HepG2 (cell line): Measurements from ENCODE around the gene KRTAP10-11. TPM values are rescaled to one million over a fixed set of nuclear protein-coding genes. Genes with fewer than 3 reads are reported as not detected.

Source experiments
- ATAC-seq: fragments of 200-7000 bp; cut with Tn5 transposase; 3 replicates; pipeline ENCODE4 v1.9.1; 2020; ENCODE audit warnings: mild to moderate bottlenecking, moderate library complexity
- BruUV-seq: library from RNA; stranded (reverse); fragments of 400-500 nt; replicated peaks from 2 replicates; lab custom pipeline; 2021; lab: Mats Ljungman, UMichigan
- CTCF ChIA-PET: fragments of 300-600 bp; formaldehyde crosslinking; extraction: SDS; loops from one replicate; lab custom pipeline; 2021; ENCODE audit warnings: low total read pairs, inconsistent platforms, low intra/inter-chr PET ratio; lab: Yijun Ruan, JAX
- POLR2A ChIA-PET: fragments of 350-600 bp; sonication (Branson Sonifier 250); formaldehyde crosslinking; loops from one replicate; lab custom pipeline; 2020; ENCODE audit warnings: antibody characterized with exemption, inconsistent platforms; lab: Yijun Ruan, JAX
- DNase-seq: peaks from one replicate; pipeline ENCODE4 v3.0.0-alpha.2; 2015; ENCODE audit warnings: low spot score
- FAIRE-seq: peaks from 3 replicates; lab custom pipeline; 2011; peaks lifted over from hg19 to GRCh38; lab: Jason Lieb, UNC
- H2AFZ ChIP-seq: one replicate; pipeline ENCODE4 v1.6.1; 2011; ENCODE audit warnings: low read length, inconsistent platforms
- H3K27ac ChIP-seq: fragments of 300-600 bp; 3 replicates; pipeline ENCODE4 v1.8.0; 2011; ENCODE audit warnings: mixed run types, mild to moderate bottlenecking, mixed read lengths, low read length, inconsistent platforms; ENCODE audit not compliant: insufficient read depth; ENCODE audit errors: extremely low read length
- H3K27me3 ChIP-seq, 2 experiments: fragments of 200-600 bp in 1 of 2; 2 replicates in 1 of 2; 3 replicates in 1 of 2; pipeline versions ENCODE4 v1.6.0 to v1.8.0; 2011; ENCODE audit warnings: low read length in 2 of 2, mild to moderate bottlenecking in 2 of 2, moderate library complexity in 2 of 2, inconsistent platforms in 1 of 2; ENCODE audit not compliant: insufficient read depth in 2 of 2, control insufficient read depth in 1 of 2
- H3K36me3 ChIP-seq, 2 experiments: fragments of 200-600 bp in 1 of 2; replicated peaks in 1 of 2; 2 replicates in 1 of 2; 3 replicates in 1 of 2; pipeline versions ENCODE4 v1.5.1 to v1.8.0; 2011; ENCODE audit warnings: low read length in 2 of 2, inconsistent platforms in 1 of 2; ENCODE audit not compliant: insufficient read depth in 2 of 2, control insufficient read depth in 1 of 2
- H3K4me1 ChIP-seq: 2 replicates; pipeline ENCODE4 v1.5.1; 2012; ENCODE audit warnings: low read length, inconsistent platforms; ENCODE audit not compliant: insufficient read depth
- H3K4me2 ChIP-seq: 2 replicates; pipeline ENCODE4 v1.6.0; 2011; ENCODE audit warnings: low read depth, low read length, inconsistent platforms
- H3K4me3 ChIP-seq, 3 experiments: fragments of 200-600 bp in 1 of 3; sonication (generic), shearing (Covaris generic) in 1 of 3; replicated peaks in 1 of 3; 2 replicates each; pipeline ENCODE4 v1.5.1; 2011 to 2016; ENCODE audit warnings: low read length in 3 of 3, inconsistent platforms in 2 of 3, low read depth in 2 of 3, mild to moderate bottlenecking in 2 of 3, control low read depth in 1 of 3, mixed read lengths in 1 of 3; ENCODE audit not compliant: insufficient read depth in 1 of 3
- H3K79me2 ChIP-seq: one replicate; pipeline ENCODE4 v1.6.1; 2011; ENCODE audit warnings: low read length, inconsistent platforms; ENCODE audit not compliant: insufficient read depth
- H3K9ac ChIP-seq: 2 replicates; pipeline ENCODE4 v1.6.0; 2011; ENCODE audit warnings: mild to moderate bottlenecking, low read depth, low read length, inconsistent platforms; ENCODE audit not compliant: insufficient read depth
- H3K9me3 ChIP-seq: 2 replicates; pipeline ENCODE4 v1.5.1; 2012; ENCODE audit warnings: mild to moderate bottlenecking, low read length
- H4K20me1 ChIP-seq: 2 replicates; pipeline ENCODE4 v1.6.0; 2011; ENCODE audit warnings: inconsistent platforms, mild to moderate bottlenecking, low read length, moderate library complexity; ENCODE audit not compliant: insufficient read depth
- ARID4A ChIP-seq: sonication (generic); formaldehyde crosslinking; IDR thresholded peaks from 2 replicates; pipeline ENCODE4 v1.5.0; 2020; ENCODE audit warnings: mild to moderate bottlenecking, missing genetic modification reagents, borderline replicate concordance
- DBP ChIP-seq: sonication (generic); formaldehyde crosslinking; IDR thresholded peaks from 2 replicates; pipeline ENCODE4 v1.4.0; 2020; ENCODE audit warnings: missing genetic modification reagents; ENCODE audit errors: not compliant biosample characterization
- FLYWCH1 ChIP-seq: sonication (generic); formaldehyde crosslinking; IDR thresholded peaks from 2 replicates; pipeline ENCODE4 v1.8.1; 2023; ENCODE audit warnings: mild to moderate bottlenecking, missing genetic modification reagents
- FOXC1 ChIP-seq: sonication (generic); formaldehyde crosslinking; IDR thresholded peaks from 2 replicates; pipeline ENCODE4 v1.8.0; 2022; ENCODE audit warnings: mild to moderate bottlenecking, missing genetic modification reagents, borderline replicate concordance
- KLF13 ChIP-seq: sonication (generic); formaldehyde crosslinking; IDR thresholded peaks from 2 replicates; pipeline ENCODE4 v1.4.0; 2020; ENCODE audit warnings: mild to moderate bottlenecking, missing genetic modification reagents
- SALL2 ChIP-seq: sonication (generic); formaldehyde crosslinking; IDR thresholded peaks from 2 replicates; pipeline ENCODE4 v1.8.1; 2023; ENCODE audit warnings: mild to moderate bottlenecking, missing genetic modification reagents, inconsistent platforms
- SP140L ChIP-seq: sonication (generic); formaldehyde crosslinking; IDR thresholded peaks from 2 replicates; pipeline ENCODE4 v1.4.0; 2020; ENCODE audit warnings: missing genetic modification reagents, borderline replicate concordance
- ZBTB49 ChIP-seq: sonication (generic); formaldehyde crosslinking; IDR thresholded peaks from 2 replicates; pipeline ENCODE4 v1.4.0; 2020; ENCODE audit warnings: missing genetic modification reagents, borderline replicate concordance
- ZFP82 ChIP-seq: sonication (generic); formaldehyde crosslinking; IDR thresholded peaks from 2 replicates; pipeline ENCODE4 v1.5.1; 2020; ENCODE audit warnings: mild to moderate bottlenecking, missing genetic modification reagents, borderline replicate concordance
- ZNF18 ChIP-seq: sonication (generic); formaldehyde crosslinking; IDR thresholded peaks from 2 replicates; pipeline ENCODE4 v1.8.0; 2022; ENCODE audit warnings: mild to moderate bottlenecking, missing genetic modification reagents; ENCODE audit not compliant: insufficient replicate concordance
- ZNF225 ChIP-seq: sonication (generic); formaldehyde crosslinking; IDR thresholded peaks from 2 replicates; pipeline ENCODE4 v1.4.0; 2020; ENCODE audit warnings: mild to moderate bottlenecking, missing genetic modification reagents
- ZNF296 ChIP-seq: sonication (generic); formaldehyde crosslinking; conservative IDR thresholded peaks from 2 replicates; pipeline ENCODE4 v1.5.0; 2020; ENCODE audit warnings: mild to moderate bottlenecking, missing genetic modification reagents
- ZNF740 ChIP-seq: sonication (generic); formaldehyde crosslinking; IDR thresholded peaks from 2 replicates; pipeline ENCODE4 v1.4.0; 2020; ENCODE audit warnings: missing genetic modification reagents
- ZSCAN9 ChIP-seq: IDR thresholded peaks from 2 replicates; pipeline ENCODE4 v1.6.1; 2016; ENCODE audit warnings: borderline replicate concordance
- WGBS: methylation state at CpG from one replicate; pipeline ENCODE4 v1.1.6; 2017; ENCODE audit warnings: low lambda C conversion rate; 5-methylcytosine and 5-hydroxymethylcytosine counted together
- in situ Hi-C: cut with HindIII; loops from 2 replicates; pipeline ENCODE4 v1.10.0; 2017; ENCODE audit warnings: low pct_unique_long_range_greater_than_20kb; ENCODE audit not compliant: extremely low pct_ligation_motif_present
- intact Hi-C: fragments of 100-400 bp; cut with micrococcal nuclease; formaldehyde crosslinking; loops from one replicate; pipeline ENCODE4 v1.10.0; 2022; ENCODE audit not compliant: unreplicated experiment
- polyA plus RNA-seq, 8 experiments: library from polyadenylated mRNA; depleted of rRNA in 3 of 8; stranded (reverse) in 7 of 8; unstranded in 1 of 8; fragments of >200 nt; fragmentation: Illumina TruSeq in 4 of 8; extraction: Trizol in 4 of 8; gene quantifications; 2 replicates each; pipeline versions ENCODE4 v1.2.1 to v1.2.3, GENCODE V29; 2011 to 2016; ENCODE audit warnings: low read depth in 4 of 8, missing spikeins in 1 of 8, mixed read lengths in 1 of 8; ENCODE audit not compliant: insufficient read depth in 1 of 8
- total RNA-seq, 5 experiments: library from RNA; depleted of rRNA; stranded (reverse); fragments of >200 nt; fragmentation: Illumina TruSeq; extraction: Trizol; gene quantifications; 2 replicates each; pipeline ENCODE4 v1.2.3, GENCODE V29; 2016; ENCODE audit warnings: low read depth in 1 of 5

Gene KRTAP10-11
- total and polyA plus RNA-seq, 2 of the 13 experiments (the other 11 are each of a cell fraction or from before 2014, with no cell fraction given), result not detected

GRCh38 chr21:44606495-44606894, 39.7 kb upstream of the KRTAP10-11 start:
- BruUV-seq, result no TSS peak
- Histone ChIP-seq H3K36me3 (no peaks in the 10 kb centered on the region), H3K4me1 (no peaks in the 10 kb centered on the region), H3K9ac (no peak overlapping the region), H3K27me3 (0 out of 5 replicates have a peak, but pooled peaks cover 0 to 1% of the 10 kb centered on the region in 2 experiments), H2AFZ (no peak overlapping the region), H3K27ac (no peak overlapping the region), H3K4me3 (no peak overlapping the region), H4K20me1 (no peaks in the 10 kb centered on the region), H3K9me3 (peaks cover 22% of the 10 kb centered on the region; the same call in 1 of the 2 replicates), H3K79me2 (no peaks in the 10 kb centered on the region), H3K4me2 (no peak overlapping the region)
- FAIRE-seq, result no peak
- CTCF ChIA-PET, result no interaction called here
- intact Hi-C loops, result no loop called here
- in situ Hi-C loops, result no loop called here
- POLR2A ChIA-PET, result no interaction called here
- WGBS, result 38% methylated on average over 4 of the region's 4 CpGs
- no peak for ATAC-seq
- DNase-seq, result no peak
- TF ChIP-seq KLF13 (no peak), ZNF296 (CRISPR knock-in tag) (no peak), FLYWCH1 (CRISPR knock-in tag) (no peak), SP140L (CRISPR knock-in tag) (no peak), ZNF740 (no peak), ARID4A (CRISPR knock-in tag) (no peak), SALL2 (no peak), ZNF225 (CRISPR knock-in tag) (no peak), ZSCAN9 (CRISPR knock-in tag) (no peak), ZFP82 (CRISPR knock-in tag) (no peak), FOXC1 (CRISPR knock-in tag) (no peak), DBP (CRISPR knock-in tag) (no peak), ZNF18 (CRISPR knock-in tag) (no peak), ZBTB49 (CRISPR knock-in tag) (no peak)
